OCI-LY1 (cell line): ENCODE data around the gene SLC25A46.
A peak's percentile ranks its signal among the peaks of the same experiment; 100 is the strongest.
"Not testable (repeated sequence)": the region's sequence is repeated elsewhere in the genome, so short reads cannot be mapped to it uniquely, and the experiment has no call there.

Experiments
- H2AFZ ChIP-seq: fragments of 200-600 bp; sonication (generic), shearing (Covaris generic); 2 replicates; pipeline ENCODE4 v1.6.0; 2014; ENCODE audit warnings: antibody characterized with exemption, mild to moderate bottlenecking, low read length
- H3F3A ChIP-seq: fragments of 200-600 bp; sonication (generic), shearing (Covaris generic); 2 replicates; pipeline ENCODE4 v1.6.0; 2014; ENCODE audit warnings: mild to moderate bottlenecking, antibody characterized with exemption, low read length, moderate library complexity; ENCODE audit not compliant: insufficient read depth
- H3K27ac ChIP-seq: fragments of 200-600 bp; sonication (generic); 2 replicates; pipeline ENCODE4 v1.5.1; 2014; ENCODE audit warnings: low read length, mixed run types, mild to moderate bottlenecking, low read depth; ENCODE audit not compliant: poor library complexity, severe bottlenecking
- H3K27me3 ChIP-seq: fragments of 200-600 bp; sonication (generic); 2 replicates; pipeline ENCODE4 v1.6.0; 2014; ENCODE audit warnings: antibody characterized with exemption, mild to moderate bottlenecking, low read length, moderate library complexity; ENCODE audit not compliant: insufficient read depth
- H3K36me3 ChIP-seq: fragments of 200-600 bp; sonication (generic); 2 replicates; pipeline ENCODE4 v1.6.1; 2014; ENCODE audit warnings: mild to moderate bottlenecking, antibody characterized with exemption, low read length, moderate library complexity, mixed read lengths; ENCODE audit not compliant: insufficient read depth
- H3K4me1 ChIP-seq: fragments of 200-600 bp; sonication (generic); 2 replicates; pipeline ENCODE4 v1.5.1; 2014; ENCODE audit warnings: mild to moderate bottlenecking, low read length, moderate library complexity; ENCODE audit not compliant: insufficient read depth, severe bottlenecking
- H3K4me2 ChIP-seq: fragments of 200-600 bp; sonication (generic), shearing (Covaris generic); 2 replicates; pipeline ENCODE4 v1.6.1; 2014; ENCODE audit warnings: low read length
- H3K4me3 ChIP-seq: fragments of 200-600 bp; sonication (generic); 2 replicates; pipeline ENCODE4 v1.5.1; 2014; ENCODE audit warnings: low read length, low read depth, mild to moderate bottlenecking, mixed read lengths; ENCODE audit not compliant: poor library complexity, severe bottlenecking
- H3K79me2 ChIP-seq: fragments of 200-600 bp; shearing (Covaris generic); 2 replicates; pipeline ENCODE4 v1.6.1; 2016; ENCODE audit warnings: mixed run types, low read length, mixed read lengths; ENCODE audit not compliant: insufficient read depth
- H3K9ac ChIP-seq: fragments of 200-600 bp; sonication (generic), shearing (Covaris generic); 2 replicates; pipeline ENCODE4 v1.6.1; 2014; ENCODE audit warnings: mild to moderate bottlenecking, low read length, mixed read lengths
- H3K9me2 ChIP-seq: fragments of 200-600 bp; sonication (generic), shearing (Covaris generic); 2 replicates; pipeline ENCODE4 v1.6.1; 2014; ENCODE audit warnings: low read depth, mild to moderate bottlenecking, low read length, mixed read lengths
- H3K9me3 ChIP-seq: fragments of 200-600 bp; shearing (Covaris generic); 2 replicates; pipeline ENCODE4 v1.6.1; 2014; ENCODE audit warnings: low read length, mixed read lengths
- H4K20me1 ChIP-seq: fragments of 200-600 bp; sonication (generic), shearing (Covaris generic); 2 replicates; pipeline ENCODE4 v1.6.0; 2016; ENCODE audit warnings: mild to moderate bottlenecking, low read length; ENCODE audit not compliant: insufficient read depth
- CTCF ChIP-seq: fragments of 200-600 bp; sonication (generic), shearing (Covaris generic); IDR thresholded peaks from 2 replicates; pipeline ENCODE4 v1.5.1; 2017; ENCODE audit warnings: mild to moderate bottlenecking, antibody characterized with exemption, low read length, moderate library complexity, mixed read lengths
- EZH2 ChIP-seq: fragments of 200-600 bp; sonication (generic), shearing (Covaris generic); IDR thresholded peaks from 2 replicates; pipeline ENCODE4 v1.8.0; 2017; ENCODE audit warnings: borderline replicate concordance, mixed run types, mild to moderate bottlenecking, antibody characterized with exemption, low read length, moderate library complexity, mixed read lengths

SLC25A46 gene

GRCh38 chr5:110784901-110785300 is 46.1 kb downstream of the SLC25A46 start:
- Histone ChIP-seq H3K36me3 (no peaks in the 10 kb centered on the region), H3K9me3 (no peaks in the 10 kb centered on the region), H3K4me3 (no peak overlapping the region), H3K4me2 (no peak overlapping the region), H3K27ac (no peak overlapping the region), H3K4me1 (no peaks in the 10 kb centered on the region), H3K9ac (no peak overlapping the region), H3F3A (no peaks in the 10 kb centered on the region), H4K20me1 (no peaks in the 10 kb centered on the region), H3K79me2 (no peaks in the 10 kb centered on the region), H3K9me2 (no peaks in the 10 kb centered on the region), H3K27me3 (no peaks in the 10 kb centered on the region), H2AFZ (no peak overlapping the region)
- no peak for TF ChIP-seq EZH2
- TF ChIP-seq CTCF = no peak

- Histone ChIP-seq H2AFZ (no peak overlapping the region), H3K9me2 (no peaks in the 10 kb centered on the region), H3K27ac (no peak overlapping the region), H3K4me2 (no peak overlapping the region), H3K9me3 (no peaks in the 10 kb centered on the region), H3K27me3 (no peaks in the 10 kb centered on the region), H3K36me3 (no peaks in the 10 kb centered on the region), H3F3A (no peaks in the 10 kb centered on the region), H3K9ac (no peak overlapping the region), H4K20me1 (no peaks in the 10 kb centered on the region), H3K79me2 (no peaks in the 10 kb centered on the region), H3K4me1 (no peaks in the 10 kb centered on the region), H3K4me3 (no peak overlapping the region)
- TF ChIP-seq CTCF (no peak), EZH2 (no peak)
Measured at GRCh38 chr5:110785356-110785755, 46.5 kb downstream of the SLC25A46 start.

GRCh38 chr5:110788006-110788405 is 49.2 kb downstream of the SLC25A46 start:
- not testable (repeated sequence) for H3K9ac ChIP-seq, H3F3A ChIP-seq, H3K4me2 ChIP-seq, H3K27me3 ChIP-seq, H4K20me1 ChIP-seq, H3K79me2 ChIP-seq, H3K4me1 ChIP-seq, H3K9me3 ChIP-seq, H2AFZ ChIP-seq, H3K4me3 ChIP-seq, H3K9me2 ChIP-seq, H3K36me3 ChIP-seq, H3K27ac ChIP-seq

GRCh38 chr5:110790673-110791072 is 51.9 kb downstream of the SLC25A46 start:
- H3K4me2 ChIP-seq = no peak overlapping the region
- no peaks in the 10 kb centered on the region for H3K79me2 ChIP-seq
- H3K4me3 ChIP-seq = no peak overlapping the region
- no peaks in the 10 kb centered on the region for H4K20me1 ChIP-seq
- no peak overlapping the region for H2AFZ ChIP-seq
- H3K9ac ChIP-seq = no peak overlapping the region
- no peaks in the 10 kb centered on the region for H3F3A ChIP-seq
- H3K9me2 ChIP-seq = no peaks in the 10 kb centered on the region
- no peak overlapping the region for H3K27ac ChIP-seq
- H3K27me3 ChIP-seq = no peaks in the 10 kb centered on the region
- no peaks in the 10 kb centered on the region for H3K9me3 ChIP-seq
- TF ChIP-seq EZH2 = no peak
- peak; percentile 13; the same call in 1 of the 2 replicates for TF ChIP-seq CTCF
- no peaks in the 10 kb centered on the region for H3K36me3 ChIP-seq
- H3K4me1 ChIP-seq = no peaks in the 10 kb centered on the region
